ENCODE data around the gene IRX4.

IRX4 gene

GRCh38 chr5:1890296-1890695, 7.6 kb upstream of the IRX4 start:
- DNase-seq: no peak

- DNase-seq: no peak
Observed at GRCh38 chr5:1889321-1890065, 6.8 kb upstream of the IRX4 start.

DNA sequence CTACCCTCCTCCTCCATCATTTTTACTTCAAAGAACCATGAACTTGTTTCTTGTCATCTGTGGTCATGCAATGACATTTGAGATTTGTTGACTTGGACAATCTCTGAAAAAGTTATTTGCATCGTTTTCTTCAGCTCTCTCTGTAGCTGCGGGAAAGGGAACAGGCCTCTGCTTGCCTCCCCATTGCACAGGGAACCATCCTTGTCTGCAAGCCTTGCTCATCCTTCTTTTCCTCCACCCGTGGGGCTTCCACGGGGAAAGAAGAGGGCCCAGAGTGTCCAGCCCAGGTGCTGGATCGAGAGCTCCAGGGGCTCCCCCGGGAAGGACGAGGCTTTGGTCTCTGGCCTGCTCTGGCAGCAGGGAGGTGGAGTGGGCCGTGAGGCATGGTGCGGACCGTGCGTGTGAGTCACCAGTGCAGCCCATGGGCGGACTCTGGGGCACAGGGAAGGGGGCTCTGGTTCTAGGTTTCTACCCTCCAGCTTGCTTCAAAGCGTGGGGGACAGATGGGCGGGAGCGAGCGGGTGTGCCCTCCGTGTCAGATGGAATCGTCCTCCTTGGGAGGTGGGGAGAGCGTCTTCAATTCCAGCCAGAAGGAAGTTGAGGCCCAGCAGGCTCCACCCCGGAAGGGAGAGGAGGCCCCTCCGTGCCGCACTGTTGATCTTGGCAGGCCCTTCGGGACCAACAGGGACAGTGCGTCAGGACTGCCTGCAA, 6.0 kb upstream of the IRX4 start:
- no peak for DNase-seq

DNA sequence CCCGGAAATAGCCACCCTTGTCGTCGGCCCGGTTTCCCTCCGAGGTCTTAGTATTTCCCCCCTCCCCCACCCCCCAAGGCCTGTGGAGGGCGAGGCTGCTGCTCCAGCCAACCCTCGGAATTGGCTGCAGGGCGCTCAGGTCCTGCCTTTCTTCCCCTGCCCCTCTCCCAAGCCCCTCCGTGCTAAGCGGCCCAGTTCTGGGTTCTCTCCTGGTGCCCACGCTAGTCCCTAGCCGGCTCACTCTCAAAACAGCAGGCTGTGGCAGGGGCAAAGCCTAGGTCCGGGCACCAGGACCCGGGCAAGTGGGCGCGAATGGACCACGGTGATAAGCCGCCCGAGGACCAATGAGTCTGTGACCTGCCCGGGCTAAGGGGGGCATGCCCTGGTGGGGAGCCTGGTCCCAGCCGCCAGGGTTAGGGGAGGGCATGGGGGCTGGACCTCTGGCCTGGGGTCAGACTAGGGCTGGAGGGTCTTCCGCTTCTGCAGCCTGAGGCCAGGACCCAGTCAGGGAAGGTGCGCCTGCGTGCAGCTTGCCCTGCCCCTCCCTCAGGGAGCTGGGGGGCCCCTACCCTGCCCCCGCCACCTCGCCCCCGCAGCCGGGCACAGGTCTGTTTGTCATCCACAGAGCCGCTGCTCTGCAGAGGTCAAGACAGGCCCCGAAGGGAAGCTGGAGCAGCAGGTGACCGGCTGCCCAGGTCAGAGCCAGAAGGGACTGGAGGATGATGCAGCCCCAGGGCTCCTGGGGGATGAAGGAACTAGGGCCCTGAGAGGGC, 5.0 kb upstream of the IRX4 start:
- no peak for DNase-seq

- DNase-seq: no peak
Observed at GRCh38 chr5:1886846-1887587, 4.3 kb upstream of the IRX4 start.

GRCh38 chr5:1885868-1886845, 3.4 kb upstream of the IRX4 start:
- no peak for DNase-seq

DNA sequence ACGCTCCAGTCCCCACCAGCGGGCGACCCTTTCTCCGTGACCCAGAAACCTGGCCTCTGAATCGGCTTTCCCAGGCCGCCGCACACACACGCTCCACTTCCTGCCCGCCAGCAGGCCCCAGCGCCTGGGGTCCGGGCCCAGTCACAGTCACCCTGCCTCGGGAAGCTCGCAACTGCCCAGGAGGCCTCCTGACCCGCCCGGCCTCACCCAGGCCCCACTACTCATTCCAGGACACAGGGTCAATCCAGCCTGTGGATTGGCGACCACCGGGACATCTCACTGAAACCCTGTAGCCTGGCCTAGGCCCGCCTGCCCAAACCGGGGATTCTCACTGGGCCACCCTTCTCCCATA, 2.7 kb upstream of the IRX4 start:
- DNase-seq: no peak

DNA sequence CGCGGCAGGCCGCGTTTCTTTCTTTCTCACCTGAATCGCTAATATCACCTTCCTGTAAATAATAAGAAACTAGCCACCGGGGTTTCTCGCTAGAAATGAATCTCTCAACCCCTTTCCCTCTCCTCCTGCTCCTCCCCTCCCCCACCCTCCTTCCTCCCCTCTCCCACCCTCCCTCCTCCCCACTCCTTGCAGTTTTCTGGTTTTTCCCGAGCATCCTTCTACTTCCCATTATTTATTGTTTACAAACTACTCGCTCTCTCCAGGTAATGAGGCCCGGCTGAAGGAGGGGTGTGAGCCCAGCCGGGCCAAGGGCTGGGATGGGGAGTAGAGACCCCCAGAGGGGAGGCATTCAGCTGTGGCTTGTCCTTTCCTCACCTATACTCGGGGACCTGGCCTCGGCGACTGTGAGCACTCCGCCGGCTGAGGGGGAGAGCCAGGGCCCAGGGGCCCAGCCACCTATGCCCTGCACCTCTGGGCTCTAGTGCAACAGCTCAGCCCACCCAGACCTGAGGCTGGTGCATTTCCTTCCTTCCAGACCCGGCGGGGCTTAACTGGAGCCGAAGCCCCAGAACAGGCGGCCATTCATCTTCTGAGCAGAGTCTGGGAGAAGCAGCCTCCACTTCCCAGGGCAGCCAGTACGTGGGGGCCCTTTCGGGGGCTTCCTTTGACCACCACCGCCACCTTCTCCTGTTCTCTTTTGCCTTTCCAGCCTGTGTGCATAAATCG, 2.1 kb upstream of the IRX4 start:
- no peak for DNase-seq

- no peak for DNase-seq
Observed at GRCh38 chr5:1883925-1884677, 1.4 kb upstream of the IRX4 start.

GRCh38 chr5:1883120-1883924, 597 bp upstream of the IRX4 start:
- DNase-seq: peak; percentile 3

DNA sequence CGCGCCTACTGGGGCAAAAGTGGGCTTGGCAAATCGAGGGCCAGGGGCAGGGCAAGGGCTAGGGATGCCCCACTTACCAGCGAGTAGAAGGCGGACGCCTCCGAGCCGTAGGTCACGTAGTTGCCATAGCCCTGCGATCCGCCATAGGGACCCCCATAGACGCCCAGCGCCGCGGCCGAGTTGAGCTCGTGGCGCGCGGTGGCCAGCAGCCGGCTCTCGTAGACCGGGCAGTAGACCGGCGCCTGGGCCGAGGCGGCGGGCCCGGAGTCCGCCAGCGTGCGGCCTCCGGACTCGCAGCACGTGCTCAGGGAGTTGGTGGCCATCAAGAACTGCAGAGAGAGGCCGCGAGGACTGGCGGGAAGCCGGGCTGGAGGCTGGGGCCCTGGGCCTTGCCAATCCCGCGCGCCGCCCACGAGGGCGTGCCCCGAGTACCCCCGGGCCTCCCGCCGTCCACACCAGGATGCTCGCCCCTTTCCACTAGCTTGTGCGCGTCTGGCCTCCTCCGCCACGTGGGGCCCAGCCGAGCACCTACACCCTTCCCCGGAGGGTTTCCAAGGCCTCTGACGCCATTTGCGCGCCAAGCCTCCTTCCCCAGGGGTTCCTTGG, 891 bp downstream of the IRX4 start:
- no peak for DNase-seq

GRCh38 chr5:1881098-1881572, 1.6 kb downstream of the IRX4 start:
- peak; percentile 49 for DNase-seq

DNA sequence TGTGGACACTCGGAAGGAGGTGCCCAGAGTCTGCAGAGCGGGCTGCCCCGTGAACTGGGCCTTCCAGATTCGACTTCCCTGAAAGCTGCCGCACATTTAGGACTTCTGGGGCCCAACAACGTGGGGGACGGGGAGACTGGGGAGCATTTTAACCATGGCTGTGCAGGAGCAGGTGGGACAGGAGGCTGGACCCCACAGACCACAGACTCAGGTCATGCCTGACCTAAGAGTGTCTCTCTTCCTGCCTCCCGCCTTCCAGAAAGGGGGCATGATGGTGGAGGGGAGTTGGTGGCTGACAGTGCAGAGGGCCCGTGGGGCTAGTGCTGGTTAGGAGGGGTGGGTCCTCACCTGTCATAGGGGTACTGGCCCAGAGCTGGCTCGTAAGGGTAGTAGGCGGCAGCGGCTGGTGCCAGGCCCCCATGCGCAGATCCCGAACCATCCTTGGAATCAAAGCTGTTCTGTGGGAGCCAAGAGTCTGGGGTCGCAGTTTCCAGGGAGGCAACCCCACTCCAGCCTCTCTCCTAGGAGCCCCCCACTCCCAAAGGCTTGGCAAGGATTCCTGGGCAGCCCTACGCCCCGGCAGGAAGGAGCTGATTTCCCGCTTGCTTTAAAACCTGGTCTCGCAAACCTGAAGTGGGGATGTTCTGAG, 2.2 kb downstream of the IRX4 start:
- no peak for DNase-seq

GRCh38 chr5:1879292-1880263, 3.1 kb downstream of the IRX4 start:
- DNase-seq: no peak

- no peak for DNase-seq
Observed at GRCh38 chr5:1878050-1878849, 4.5 kb downstream of the IRX4 start.

All from NCI-H82 (cell line).